K562 (cell line): ENCODE data around the gene CTCF. TPM values are rescaled to one million over a fixed set of nuclear protein-coding genes. Genes with fewer than 3 reads are reported as not detected.

Experiments used
- CREB1 ChIP-seq, 2 experiments: sonication (generic) in 1 of 2; formaldehyde crosslinking in 1 of 2; IDR thresholded peaks; 2 replicates each; pipeline versions ENCODE4 v1.6.1 to v1.8.0; 2012 to 2022; ENCODE audit warnings: inconsistent platforms in 1 of 2, mild to moderate bottlenecking in 1 of 2, missing genetic modification reagents in 1 of 2, moderate library complexity in 1 of 2
- E2F8 ChIP-seq: fragments of 450-650 bp; IDR thresholded peaks from 2 replicates; pipeline ENCODE4 v1.7.1; 2018; ENCODE audit warnings: mild to moderate bottlenecking, low read depth; ENCODE audit not compliant: partially characterized antibody
- HIVEP1 ChIP-seq: fragments of 250-450 bp; sonication (Bioruptor Pico); IDR thresholded peaks from 2 replicates; pipeline ENCODE4 v1.4.0; 2020; ENCODE audit warnings: mild to moderate bottlenecking
- POLR3A ChIP-seq: IDR thresholded peaks from 2 replicates; pipeline ENCODE4 v1.6.1; 2011; ENCODE audit warnings: borderline replicate concordance, mild to moderate bottlenecking, moderate library complexity; ENCODE audit not compliant: insufficient read length, insufficient read depth; ENCODE audit errors: extremely low read depth
- POLR3G ChIP-seq: IDR thresholded peaks from 2 replicates; pipeline ENCODE4 v1.6.1; 2011; ENCODE audit not compliant: insufficient read length, insufficient replicate concordance; ENCODE audit errors: extremely low read depth
- STAT5B ChIP-seq: fragments of 250-450 bp; sonication (Bioruptor Pico); IDR thresholded peaks from 2 replicates; pipeline ENCODE4 v1.8.0; 2021; ENCODE audit warnings: mild to moderate bottlenecking, inconsistent platforms
- SUPT5H ChIP-seq: fragments of 450-650 bp; IDR thresholded peaks from 2 replicates; pipeline ENCODE4 v1.6.1; 2016
- ZNF311 ChIP-seq: fragments of 250-450 bp; sonication (Bioruptor Pico); IDR thresholded peaks from 2 replicates; pipeline ENCODE4 v1.4.0; 2020; ENCODE audit warnings: mild to moderate bottlenecking, moderate library complexity
- ZNF408 ChIP-seq: fragments of 250-450 bp; sonication (Bioruptor Pico); IDR thresholded peaks from 2 replicates; pipeline ENCODE4 v1.4.0; 2020; ENCODE audit warnings: low read depth, mild to moderate bottlenecking, moderate library complexity
- polyA plus RNA-seq, 8 experiments: library from polyadenylated mRNA; depleted of rRNA in 4 of 8; stranded (reverse) in 5 of 8; unstranded in 3 of 8; fragments of >200 nt; fragmentation: Nextera tagmentation in 2 of 8; fragmentation: Illumina TruSeq in 1 of 8; extraction: Ambion mirVana in 2 of 8; extraction: Trizol in 1 of 8; gene quantifications; 2 replicates each; pipeline versions ENCODE4 v1.2.1 to v1.2.3, GENCODE V29; 2011 to 2014; ENCODE audit warnings: inconsistent platforms in 1 of 8, missing spikeins in 1 of 8
- total RNA-seq, 7 experiments: library from RNA; depleted of rRNA in 6 of 7; stranded (reverse); fragments of >200 nt in 6 of 7; fragmentation: Illumina TruSeq in 2 of 7; extraction: Trizol in 2 of 7; gene quantifications; 2 replicates each; pipeline versions ENCODE4 v1.2.1 to v1.2.3, GENCODE V29; 2011 to 2021; ENCODE audit warnings: low replicate concordance in 1 of 7
- TF ChIP-seq, protein P1 (sequence below): fragments of 200-600 bp; sonication (generic); IDR thresholded peaks from one replicate; pipeline ENCODE4 v1.6.1; 2012; ENCODE audit warnings: mild to moderate bottlenecking, low read depth, low read length, inconsistent platforms
- TF ChIP-seq, protein P2 (sequence below): fragments of 250-450 bp; sonication (Bioruptor Pico); IDR thresholded peaks from 2 replicates; pipeline ENCODE4 v1.8.0; 2022; ENCODE audit warnings: inconsistent platforms

Gene CTCF
- total and polyA plus RNA-seq, 9 of the 15 experiments (the other 6 are each of a cell fraction or from before 2014, with no cell fraction given), result 7.8 to 49.2 (median 33.9) TPM

- TF ChIP-seq CREB1 (IDR thresholded peaks at IDR 0.05) (peak; percentile 99), CREB1 (CRISPR knock-in tag; IDR thresholded peaks at IDR 0.05) (peak; percentile 97), ZNF311 (CRISPR knock-in tag) (no peak), HIVEP1 (no peak), POLR3G (no peak), SUPT5H (peak; percentile 84), E2F8 (no peak), ZNF408 (no peak), STAT5B (CRISPR knock-in tag) (no peak), POLR3A (no peak)
- TF ChIP-seq, protein P1, sequence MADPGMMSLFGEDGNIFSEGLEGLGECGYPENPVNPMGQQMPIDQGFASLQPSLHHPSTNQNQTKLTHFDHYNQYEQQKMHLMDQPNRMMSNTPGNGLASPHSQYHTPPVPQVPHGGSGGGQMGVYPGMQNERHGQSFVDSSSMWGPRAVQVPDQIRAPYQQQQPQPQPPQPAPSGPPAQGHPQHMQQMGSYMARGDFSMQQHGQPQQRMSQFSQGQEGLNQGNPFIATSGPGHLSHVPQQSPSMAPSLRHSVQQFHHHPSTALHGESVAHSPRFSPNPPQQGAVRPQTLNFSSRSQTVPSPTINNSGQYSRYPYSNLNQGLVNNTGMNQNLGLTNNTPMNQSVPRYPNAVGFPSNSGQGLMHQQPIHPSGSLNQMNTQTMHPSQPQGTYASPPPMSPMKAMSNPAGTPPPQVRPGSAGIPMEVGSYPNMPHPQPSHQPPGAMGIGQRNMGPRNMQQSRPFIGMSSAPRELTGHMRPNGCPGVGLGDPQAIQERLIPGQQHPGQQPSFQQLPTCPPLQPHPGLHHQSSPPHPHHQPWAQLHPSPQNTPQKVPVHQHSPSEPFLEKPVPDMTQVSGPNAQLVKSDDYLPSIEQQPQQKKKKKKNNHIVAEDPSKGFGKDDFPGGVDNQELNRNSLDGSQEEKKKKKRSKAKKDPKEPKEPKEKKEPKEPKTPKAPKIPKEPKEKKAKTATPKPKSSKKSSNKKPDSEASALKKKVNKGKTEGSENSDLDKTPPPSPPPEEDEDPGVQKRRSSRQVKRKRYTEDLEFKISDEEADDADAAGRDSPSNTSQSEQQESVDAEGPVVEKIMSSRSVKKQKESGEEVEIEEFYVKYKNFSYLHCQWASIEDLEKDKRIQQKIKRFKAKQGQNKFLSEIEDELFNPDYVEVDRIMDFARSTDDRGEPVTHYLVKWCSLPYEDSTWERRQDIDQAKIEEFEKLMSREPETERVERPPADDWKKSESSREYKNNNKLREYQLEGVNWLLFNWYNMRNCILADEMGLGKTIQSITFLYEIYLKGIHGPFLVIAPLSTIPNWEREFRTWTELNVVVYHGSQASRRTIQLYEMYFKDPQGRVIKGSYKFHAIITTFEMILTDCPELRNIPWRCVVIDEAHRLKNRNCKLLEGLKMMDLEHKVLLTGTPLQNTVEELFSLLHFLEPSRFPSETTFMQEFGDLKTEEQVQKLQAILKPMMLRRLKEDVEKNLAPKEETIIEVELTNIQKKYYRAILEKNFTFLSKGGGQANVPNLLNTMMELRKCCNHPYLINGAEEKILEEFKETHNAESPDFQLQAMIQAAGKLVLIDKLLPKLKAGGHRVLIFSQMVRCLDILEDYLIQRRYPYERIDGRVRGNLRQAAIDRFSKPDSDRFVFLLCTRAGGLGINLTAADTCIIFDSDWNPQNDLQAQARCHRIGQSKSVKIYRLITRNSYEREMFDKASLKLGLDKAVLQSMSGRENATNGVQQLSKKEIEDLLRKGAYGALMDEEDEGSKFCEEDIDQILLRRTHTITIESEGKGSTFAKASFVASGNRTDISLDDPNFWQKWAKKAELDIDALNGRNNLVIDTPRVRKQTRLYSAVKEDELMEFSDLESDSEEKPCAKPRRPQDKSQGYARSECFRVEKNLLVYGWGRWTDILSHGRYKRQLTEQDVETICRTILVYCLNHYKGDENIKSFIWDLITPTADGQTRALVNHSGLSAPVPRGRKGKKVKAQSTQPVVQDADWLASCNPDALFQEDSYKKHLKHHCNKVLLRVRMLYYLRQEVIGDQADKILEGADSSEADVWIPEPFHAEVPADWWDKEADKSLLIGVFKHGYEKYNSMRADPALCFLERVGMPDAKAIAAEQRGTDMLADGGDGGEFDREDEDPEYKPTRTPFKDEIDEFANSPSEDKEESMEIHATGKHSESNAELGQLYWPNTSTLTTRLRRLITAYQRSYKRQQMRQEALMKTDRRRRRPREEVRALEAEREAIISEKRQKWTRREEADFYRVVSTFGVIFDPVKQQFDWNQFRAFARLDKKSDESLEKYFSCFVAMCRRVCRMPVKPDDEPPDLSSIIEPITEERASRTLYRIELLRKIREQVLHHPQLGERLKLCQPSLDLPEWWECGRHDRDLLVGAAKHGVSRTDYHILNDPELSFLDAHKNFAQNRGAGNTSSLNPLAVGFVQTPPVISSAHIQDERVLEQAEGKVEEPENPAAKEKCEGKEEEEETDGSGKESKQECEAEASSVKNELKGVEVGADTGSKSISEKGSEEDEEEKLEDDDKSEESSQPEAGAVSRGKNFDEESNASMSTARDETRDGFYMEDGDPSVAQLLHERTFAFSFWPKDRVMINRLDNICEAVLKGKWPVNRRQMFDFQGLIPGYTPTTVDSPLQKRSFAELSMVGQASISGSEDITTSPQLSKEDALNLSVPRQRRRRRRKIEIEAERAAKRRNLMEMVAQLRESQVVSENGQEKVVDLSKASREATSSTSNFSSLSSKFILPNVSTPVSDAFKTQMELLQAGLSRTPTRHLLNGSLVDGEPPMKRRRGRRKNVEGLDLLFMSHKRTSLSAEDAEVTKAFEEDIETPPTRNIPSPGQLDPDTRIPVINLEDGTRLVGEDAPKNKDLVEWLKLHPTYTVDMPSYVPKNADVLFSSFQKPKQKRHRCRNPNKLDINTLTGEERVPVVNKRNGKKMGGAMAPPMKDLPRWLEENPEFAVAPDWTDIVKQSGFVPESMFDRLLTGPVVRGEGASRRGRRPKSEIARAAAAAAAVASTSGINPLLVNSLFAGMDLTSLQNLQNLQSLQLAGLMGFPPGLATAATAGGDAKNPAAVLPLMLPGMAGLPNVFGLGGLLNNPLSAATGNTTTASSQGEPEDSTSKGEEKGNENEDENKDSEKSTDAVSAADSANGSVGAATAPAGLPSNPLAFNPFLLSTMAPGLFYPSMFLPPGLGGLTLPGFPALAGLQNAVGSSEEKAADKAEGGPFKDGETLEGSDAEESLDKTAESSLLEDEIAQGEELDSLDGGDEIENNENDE, result no peak
- TF ChIP-seq, protein P2, sequence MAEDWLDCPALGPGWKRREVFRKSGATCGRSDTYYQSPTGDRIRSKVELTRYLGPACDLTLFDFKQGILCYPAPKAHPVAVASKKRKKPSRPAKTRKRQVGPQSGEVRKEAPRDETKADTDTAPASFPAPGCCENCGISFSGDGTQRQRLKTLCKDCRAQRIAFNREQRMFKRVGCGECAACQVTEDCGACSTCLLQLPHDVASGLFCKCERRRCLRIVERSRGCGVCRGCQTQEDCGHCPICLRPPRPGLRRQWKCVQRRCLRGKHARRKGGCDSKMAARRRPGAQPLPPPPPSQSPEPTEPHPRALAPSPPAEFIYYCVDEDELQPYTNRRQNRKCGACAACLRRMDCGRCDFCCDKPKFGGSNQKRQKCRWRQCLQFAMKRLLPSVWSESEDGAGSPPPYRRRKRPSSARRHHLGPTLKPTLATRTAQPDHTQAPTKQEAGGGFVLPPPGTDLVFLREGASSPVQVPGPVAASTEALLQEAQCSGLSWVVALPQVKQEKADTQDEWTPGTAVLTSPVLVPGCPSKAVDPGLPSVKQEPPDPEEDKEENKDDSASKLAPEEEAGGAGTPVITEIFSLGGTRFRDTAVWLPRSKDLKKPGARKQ (CRISPR knock-in tag), result no peak
Measured at GRCh38 chr16:67561824-67562525, 351 bp upstream of the CTCF start (continued).
